ENCODE measurements around the gene EYS.
A peak's percentile ranks its signal among the peaks of the same experiment; 100 is the strongest.

EYS gene

GRCh38 chr6:64217721-64218620 lies 1489.1 kb downstream of the EYS start:
- TF ChIP-seq ZC3H10 (CRISPR knock-in tag; IDR thresholded peaks at IDR 0.05) (no peak), SNAI2 (CRISPR knock-in tag; IDR thresholded peaks at IDR 0.05) (0 out of 2 replicates have a peak, but pooled peaks have one; percentile 21)
- peak; percentile 95 for ATAC-seq

- ATAC-seq = no peak
- TF ChIP-seq ZFP3 (CRISPR knock-in tag; IDR thresholded peaks at IDR 0.05) (no peak), TCF4 (CRISPR knock-in tag; IDR thresholded peaks at IDR 0.05; ENCODE audit: borderline replicate concordance) (no peak), ZNF70 (CRISPR knock-in tag; IDR thresholded peaks at IDR 0.05) (no peak), PATZ1 (CRISPR knock-in tag; IDR thresholded peaks at IDR 0.05; ENCODE audit: borderline replicate concordance) (no peak), CSRNP3 (CRISPR knock-in tag; IDR thresholded peaks at IDR 0.05) (no peak), RARB (CRISPR knock-in tag; IDR thresholded peaks at IDR 0.05) (no peak), BACH2 (CRISPR knock-in tag; IDR thresholded peaks at IDR 0.05; ENCODE audit: borderline replicate concordance) (no peak), CREB5 (CRISPR knock-in tag; IDR thresholded peaks at IDR 0.05; ENCODE audit: low read depth) (no peak), OSR1 (CRISPR knock-in tag; IDR thresholded peaks at IDR 0.05) (no peak), ARNTL (CRISPR knock-in tag; IDR thresholded peaks at IDR 0.05; ENCODE audit: borderline replicate concordance, low read depth) (no peak), ZNF8 (CRISPR knock-in tag; IDR thresholded peaks at IDR 0.05) (no peak)
Observed at GRCh38 chr6:64214373-64214772, 1492.7 kb downstream of the EYS start.

- ATAC-seq = no peak
- TF ChIP-seq ESRRG (CRISPR knock-in tag; IDR thresholded peaks at IDR 0.05) = no peak
- no peak for TF ChIP-seq ISL1 (CRISPR knock-in tag; IDR thresholded peaks at IDR 0.05)
- TF ChIP-seq BACH2 (CRISPR knock-in tag; IDR thresholded peaks at IDR 0.05; ENCODE audit: borderline replicate concordance) = no peak
- no peak for TF ChIP-seq TSHZ2 (CRISPR knock-in tag; IDR thresholded peaks at IDR 0.05)
- no peak for TF ChIP-seq GLIS3 (CRISPR knock-in tag; IDR thresholded peaks at IDR 0.05)
- no peak for TF ChIP-seq TOX (CRISPR knock-in tag; IDR thresholded peaks at IDR 0.05; ENCODE audit: borderline replicate concordance)
Observed at GRCh38 chr6:64213697-64214096, 1493.3 kb downstream of the EYS start.

- no peak for ATAC-seq
- TF ChIP-seq TOX (CRISPR knock-in tag; IDR thresholded peaks at IDR 0.05; ENCODE audit: borderline replicate concordance) (no peak), CSDC2 (CRISPR knock-in tag; IDR thresholded peaks at IDR 0.05) (no peak), TSHZ2 (CRISPR knock-in tag; IDR thresholded peaks at IDR 0.05) (no peak), ISL1 (CRISPR knock-in tag; IDR thresholded peaks at IDR 0.05) (no peak), ZNF565 (CRISPR knock-in tag; conservative IDR thresholded peaks at IDR 0.05; ENCODE audit: low read depth) (no peak), ZNF70 (CRISPR knock-in tag; IDR thresholded peaks at IDR 0.05) (no peak), PATZ1 (CRISPR knock-in tag; IDR thresholded peaks at IDR 0.05; ENCODE audit: borderline replicate concordance) (no peak), ARNTL (CRISPR knock-in tag; IDR thresholded peaks at IDR 0.05; ENCODE audit: borderline replicate concordance, low read depth) (no peak), POU6F1 (CRISPR knock-in tag; IDR thresholded peaks at IDR 0.05; ENCODE audit: borderline replicate concordance, low read depth) (no peak), TCF4 (CRISPR knock-in tag; IDR thresholded peaks at IDR 0.05; ENCODE audit: borderline replicate concordance) (no peak)
Observed at GRCh38 chr6:64197246-64197645, 1509.8 kb downstream of the EYS start.

Data from SK-N-SH treated with all-trans-retinoic acid at 6 μM for 48 hours (cell line).